ENCODE results near the gene SRL. TPM values are rescaled to one million over a fixed set of nuclear protein-coding genes. Genes with fewer than 3 reads are reported as not detected.
A peak's percentile ranks its signal among the peaks of the same experiment; 100 is the strongest.

The SRL gene
- total and polyA plus RNA-seq, 2 of the 13 experiments (the other 11 are each of a cell fraction or from before 2014, with no cell fraction given), result 0.05 TPM; not detected in 1

GRCh38 chr16:4290236-4290830, 48.5 kb upstream of the SRL start (continued):
- TF ChIP-seq TERF1 (CRISPR knock-in tag; IDR thresholded peaks at IDR 0.05) (no peak), ZNF780A (CRISPR knock-in tag; IDR thresholded peaks at IDR 0.05) (no peak), NONO (IDR thresholded peaks at IDR 0.05) (no peak), NONO (CRISPR knock-in tag; conservative IDR thresholded peaks at IDR 0.05) (no peak), ZNF800 (CRISPR knock-in tag; IDR thresholded peaks at IDR 0.05) (no peak), ZNF33A (CRISPR knock-in tag; IDR thresholded peaks at IDR 0.05; ENCODE audit: borderline replicate concordance) (no peak), ZNF430 (CRISPR knock-in tag; IDR thresholded peaks at IDR 0.05) (no peak; the same call in 1 of the 2 replicates), RFX5 (IDR thresholded peaks at IDR 0.05; ENCODE audit: low read depth, low read length) (no peak), IRF2 (CRISPR knock-in tag; IDR thresholded peaks at IDR 0.05) (peak; percentile 66; the same call in 1 of the 2 replicates), FOXO4 (CRISPR knock-in tag; conservative IDR thresholded peaks at IDR 0.05) (no peak), MAFK (conservative IDR thresholded peaks at IDR 0.05 in 1 of 2, IDR thresholded peaks at IDR 0.05 in 1 of 2; ENCODE audit: low read length in 2 of 2) (no peak), ZNF407 (CRISPR knock-in tag; IDR thresholded peaks at IDR 0.05; ENCODE audit: not compliant biosample characterization) (no peak), ZNF263 (CRISPR knock-in tag; IDR thresholded peaks at IDR 0.05) (no peak), ZNF672 (CRISPR knock-in tag; IDR thresholded peaks at IDR 0.05) (no peak), TMF1 (CRISPR knock-in tag; IDR thresholded peaks at IDR 0.05; ENCODE audit: low read depth) (no peak), KLF12 (CRISPR knock-in tag; IDR thresholded peaks at IDR 0.05; ENCODE audit: borderline replicate concordance) (no peak), ZBTB42 (CRISPR knock-in tag; IDR thresholded peaks at IDR 0.05) (no peak), HNRNPLL (IDR thresholded peaks at IDR 0.05; ENCODE audit: low read depth, low read length, poor library complexity, severe bottlenecking) (no peak)

Measured in HepG2 (cell line).